PC-9 (cell line): ENCODE measurements around the gene SLC35E2B.

ENCODE experiments used
- EZH2 ChIP-seq: fragments of 200-600 bp; sonication (generic); IDR thresholded peaks from 2 replicates; pipeline ENCODE4 v1.8.0; 2017; ENCODE audit warnings: antibody characterized with exemption, low read depth
- TF ChIP-seq, protein P1 (sequence below): fragments of 200-600 bp; sonication (generic); conservative IDR thresholded peaks from 2 replicates; pipeline ENCODE4 v1.6.1; 2017; ENCODE audit warnings: mixed run types, antibody characterized with exemption, mild to moderate bottlenecking, moderate library complexity

DNA sequence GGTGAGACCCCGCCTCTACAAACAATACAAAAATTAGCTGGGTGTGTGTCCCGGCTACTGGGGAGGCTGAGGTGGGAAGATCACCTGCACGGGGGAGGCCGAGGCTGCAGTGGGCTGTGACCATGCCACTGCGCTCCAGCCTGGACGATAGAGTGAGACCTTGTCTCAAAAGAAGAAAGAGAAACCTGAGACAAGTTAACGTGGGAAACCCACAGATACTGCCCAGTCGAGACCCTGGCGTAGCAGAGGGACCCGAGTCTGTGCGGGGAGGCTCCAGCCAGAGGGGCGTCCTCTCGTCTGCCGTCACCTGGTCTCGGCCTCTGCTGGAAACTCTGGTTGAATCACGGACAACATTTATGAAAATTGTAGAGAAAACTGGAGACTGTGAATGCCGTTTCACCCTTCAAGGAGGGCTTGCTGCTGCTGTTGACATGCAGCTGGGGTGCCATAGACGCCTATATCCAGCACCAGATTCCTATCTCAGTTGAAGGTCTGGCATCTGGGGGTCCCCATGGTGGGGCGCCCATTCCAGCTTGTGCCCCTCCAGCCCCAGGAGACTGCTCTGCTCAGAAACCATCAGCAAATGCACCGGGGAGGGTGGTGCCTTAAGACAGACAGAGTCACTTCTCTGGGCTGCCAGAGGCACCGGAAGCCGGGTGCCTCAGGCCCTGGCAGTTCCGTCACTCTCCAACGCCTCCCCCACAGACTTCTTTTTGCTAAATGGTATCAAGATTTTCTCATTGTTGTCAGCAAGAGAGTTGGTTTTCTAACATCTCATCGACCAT lies 20.2 kb downstream of the SLC35E2B start:
- TF ChIP-seq, protein P1, sequence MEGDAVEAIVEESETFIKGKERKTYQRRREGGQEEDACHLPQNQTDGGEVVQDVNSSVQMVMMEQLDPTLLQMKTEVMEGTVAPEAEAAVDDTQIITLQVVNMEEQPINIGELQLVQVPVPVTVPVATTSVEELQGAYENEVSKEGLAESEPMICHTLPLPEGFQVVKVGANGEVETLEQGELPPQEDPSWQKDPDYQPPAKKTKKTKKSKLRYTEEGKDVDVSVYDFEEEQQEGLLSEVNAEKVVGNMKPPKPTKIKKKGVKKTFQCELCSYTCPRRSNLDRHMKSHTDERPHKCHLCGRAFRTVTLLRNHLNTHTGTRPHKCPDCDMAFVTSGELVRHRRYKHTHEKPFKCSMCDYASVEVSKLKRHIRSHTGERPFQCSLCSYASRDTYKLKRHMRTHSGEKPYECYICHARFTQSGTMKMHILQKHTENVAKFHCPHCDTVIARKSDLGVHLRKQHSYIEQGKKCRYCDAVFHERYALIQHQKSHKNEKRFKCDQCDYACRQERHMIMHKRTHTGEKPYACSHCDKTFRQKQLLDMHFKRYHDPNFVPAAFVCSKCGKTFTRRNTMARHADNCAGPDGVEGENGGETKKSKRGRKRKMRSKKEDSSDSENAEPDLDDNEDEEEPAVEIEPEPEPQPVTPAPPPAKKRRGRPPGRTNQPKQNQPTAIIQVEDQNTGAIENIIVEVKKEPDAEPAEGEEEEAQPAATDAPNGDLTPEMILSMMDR, result no peak
- TF ChIP-seq EZH2, result no peak
